KMS-11 (cell line): ENCODE measurements around the gene ITGB6.
A peak's percentile ranks its signal among the peaks of the same experiment; 100 is the strongest.

Experiments used
- H2AFZ ChIP-seq: fragments of 200-600 bp; sonication (generic); 2 replicates; pipeline ENCODE4 v1.6.1; 2016; ENCODE audit warnings: antibody characterized with exemption, mixed run types, low read depth
- H3K27ac ChIP-seq: fragments of 200-600 bp; sonication (generic); 2 replicates; pipeline ENCODE4 v1.6.1; 2016; ENCODE audit warnings: mild to moderate bottlenecking, mixed run types
- H3K27me3 ChIP-seq: fragments of 200-600 bp; sonication (generic); 2 replicates; pipeline ENCODE4 v1.6.1; 2017; ENCODE audit warnings: mild to moderate bottlenecking, low read depth, mixed run types, moderate library complexity; ENCODE audit not compliant: insufficient read depth
- H3K36me3 ChIP-seq: fragments of 200-600 bp; sonication (generic); 2 replicates; pipeline ENCODE4 v1.6.1; 2017; ENCODE audit warnings: mild to moderate bottlenecking, mixed run types; ENCODE audit not compliant: insufficient read depth
- H3K4me1 ChIP-seq: fragments of 200-600 bp; sonication (generic); 2 replicates; pipeline ENCODE4 v1.6.1; 2016; ENCODE audit warnings: mild to moderate bottlenecking, low read depth, mixed run types; ENCODE audit not compliant: poor library complexity, severe bottlenecking
- H3K4me2 ChIP-seq: fragments of 200-600 bp; sonication (generic); 2 replicates; pipeline ENCODE4 v1.7.0; 2016; ENCODE audit warnings: mild to moderate bottlenecking, mixed run types
- H3K4me3 ChIP-seq: fragments of 200-600 bp; sonication (generic); IDR thresholded peaks from 2 replicates; pipeline ENCODE4 v1.6.1; 2017; ENCODE audit warnings: low read depth, low read length, mixed read lengths; ENCODE audit not compliant: insufficient read depth
- H3K79me2 ChIP-seq: fragments of 200-600 bp; sonication (generic); 2 replicates; pipeline ENCODE4 v1.6.1; 2016; ENCODE audit warnings: low read depth, mixed run types; ENCODE audit not compliant: insufficient read depth
- H3K9ac ChIP-seq: fragments of 200-600 bp; sonication (generic); 2 replicates; pipeline ENCODE4 v1.6.1; 2016; ENCODE audit warnings: mild to moderate bottlenecking, mixed run types
- H4K20me1 ChIP-seq: fragments of 200-600 bp; sonication (generic); 2 replicates; pipeline ENCODE4 v1.6.1; 2016; ENCODE audit warnings: mild to moderate bottlenecking, mixed run types; ENCODE audit not compliant: insufficient read depth
- TF ChIP-seq, protein P1 (sequence below): fragments of 200-600 bp; sonication (generic); conservative IDR thresholded peaks from 2 replicates; pipeline ENCODE4 v1.6.1; 2017; ENCODE audit warnings: low read depth, mild to moderate bottlenecking, antibody characterized with exemption, low read length, moderate library complexity, mixed read lengths

The ITGB6 gene

DNA sequence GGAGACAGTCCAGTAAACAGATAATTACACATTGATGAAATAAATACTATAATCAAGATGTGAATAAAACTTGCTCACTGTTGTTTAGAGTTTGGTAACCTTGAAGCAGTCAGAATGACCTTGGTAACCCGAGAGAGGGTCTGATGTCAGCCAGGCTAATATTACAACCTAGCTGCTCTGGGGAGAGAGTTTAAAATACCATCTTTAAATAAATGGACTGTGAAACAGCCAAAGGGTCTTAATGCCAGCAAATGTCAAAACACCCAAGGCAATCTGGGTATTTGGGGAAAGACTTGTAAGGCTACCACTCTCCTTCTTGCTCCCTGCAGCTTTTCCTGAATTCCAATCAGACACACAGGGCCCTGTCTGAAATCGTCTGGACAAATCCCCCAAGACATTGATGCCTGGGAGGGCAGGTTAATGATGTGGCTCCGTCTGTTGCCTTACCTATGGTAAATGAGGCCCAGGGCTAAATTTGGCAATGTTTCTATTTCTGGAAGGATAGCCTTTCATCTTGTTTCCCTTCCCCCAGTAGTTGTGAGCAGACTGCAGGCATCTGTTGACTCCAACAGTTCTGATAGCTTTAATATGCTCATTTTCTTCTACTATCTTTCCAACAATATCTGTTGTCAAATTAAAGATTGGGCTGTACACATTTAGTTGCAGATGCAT, 43.0 kb upstream of the ITGB6 start:
- no peak overlapping the region for H3K27ac ChIP-seq
- H2AFZ ChIP-seq: 0 out of 2 replicates have a peak overlapping the region, but pooled peaks have one; percentile 13
- no peaks in the 10 kb centered on the region for H3K36me3 ChIP-seq
- no peak overlapping the region for H3K9ac ChIP-seq
- H3K4me3 ChIP-seq: no peak overlapping the region
- H3K4me1 ChIP-seq: peaks cover 17% of the 10 kb centered on the region
- TF ChIP-seq, protein P1, sequence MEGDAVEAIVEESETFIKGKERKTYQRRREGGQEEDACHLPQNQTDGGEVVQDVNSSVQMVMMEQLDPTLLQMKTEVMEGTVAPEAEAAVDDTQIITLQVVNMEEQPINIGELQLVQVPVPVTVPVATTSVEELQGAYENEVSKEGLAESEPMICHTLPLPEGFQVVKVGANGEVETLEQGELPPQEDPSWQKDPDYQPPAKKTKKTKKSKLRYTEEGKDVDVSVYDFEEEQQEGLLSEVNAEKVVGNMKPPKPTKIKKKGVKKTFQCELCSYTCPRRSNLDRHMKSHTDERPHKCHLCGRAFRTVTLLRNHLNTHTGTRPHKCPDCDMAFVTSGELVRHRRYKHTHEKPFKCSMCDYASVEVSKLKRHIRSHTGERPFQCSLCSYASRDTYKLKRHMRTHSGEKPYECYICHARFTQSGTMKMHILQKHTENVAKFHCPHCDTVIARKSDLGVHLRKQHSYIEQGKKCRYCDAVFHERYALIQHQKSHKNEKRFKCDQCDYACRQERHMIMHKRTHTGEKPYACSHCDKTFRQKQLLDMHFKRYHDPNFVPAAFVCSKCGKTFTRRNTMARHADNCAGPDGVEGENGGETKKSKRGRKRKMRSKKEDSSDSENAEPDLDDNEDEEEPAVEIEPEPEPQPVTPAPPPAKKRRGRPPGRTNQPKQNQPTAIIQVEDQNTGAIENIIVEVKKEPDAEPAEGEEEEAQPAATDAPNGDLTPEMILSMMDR: no peak
- no peaks in the 10 kb centered on the region for H3K27me3 ChIP-seq
- no peaks in the 10 kb centered on the region for H3K79me2 ChIP-seq
- no peaks in the 10 kb centered on the region for H4K20me1 ChIP-seq
- H3K4me2 ChIP-seq: peak overlapping the region; percentile 20

GRCh38 chr2:160241251-160242137, 41.4 kb upstream of the ITGB6 start:
- no peak overlapping the region for H3K4me3 ChIP-seq
- H3K27me3 ChIP-seq: no peaks in the 10 kb centered on the region
- TF ChIP-seq, protein P1: no peak
- no peak overlapping the region for H3K9ac ChIP-seq
- H3K27ac ChIP-seq: no peak overlapping the region
- no peak overlapping the region for H2AFZ ChIP-seq
- H3K4me1 ChIP-seq: peaks cover 17% of the 10 kb centered on the region
- H3K36me3 ChIP-seq: no peaks in the 10 kb centered on the region
- no peaks in the 10 kb centered on the region for H3K79me2 ChIP-seq
- no peaks in the 10 kb centered on the region for H4K20me1 ChIP-seq
- no peak overlapping the region for H3K4me2 ChIP-seq

- Histone ChIP-seq H3K27ac (no peak overlapping the region), H3K4me1 (peaks cover 17% of the 10 kb centered on the region), H4K20me1 (no peaks in the 10 kb centered on the region), H3K36me3 (no peaks in the 10 kb centered on the region), H3K4me2 (no peak overlapping the region), H3K4me3 (no peak overlapping the region), H2AFZ (no peak overlapping the region), H3K9ac (no peak overlapping the region), H3K27me3 (no peaks in the 10 kb centered on the region), H3K79me2 (no peaks in the 10 kb centered on the region)
- TF ChIP-seq, protein P1: no peak
These were observed 39.4 kb upstream of the ITGB6 start for GRCh38 chr2:160239436-160239835.

DNA sequence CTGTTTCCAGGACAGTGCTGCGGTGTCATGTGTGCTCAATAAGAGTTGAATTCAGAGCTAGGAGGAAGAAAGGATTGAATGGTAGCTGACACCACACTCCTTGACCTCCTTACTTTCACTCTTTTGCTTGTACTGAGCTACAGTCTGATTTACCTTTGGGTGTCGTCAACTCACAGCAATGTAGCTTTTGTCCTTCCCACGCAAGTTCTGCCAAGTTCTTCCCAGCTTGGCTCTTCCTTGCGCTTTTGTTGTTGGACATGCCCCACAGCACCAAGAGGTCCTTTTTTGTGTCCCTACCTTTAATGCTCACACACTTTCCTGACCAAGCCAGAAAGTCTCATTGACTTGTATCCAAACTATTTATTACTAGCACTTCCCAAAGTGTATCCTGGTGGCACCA, 38.3 kb upstream of the ITGB6 start:
- peaks cover 10% of the 10 kb centered on the region for H3K4me1 ChIP-seq
- TF ChIP-seq, protein P1: no peak
- H3K79me2 ChIP-seq: no peaks in the 10 kb centered on the region
- no peaks in the 10 kb centered on the region for H4K20me1 ChIP-seq
- no peaks in the 10 kb centered on the region for H3K36me3 ChIP-seq
- no peak overlapping the region for H3K27ac ChIP-seq
- H3K4me2 ChIP-seq: no peak overlapping the region
- H2AFZ ChIP-seq: no peak overlapping the region
- H3K9ac ChIP-seq: no peak overlapping the region
- no peak overlapping the region for H3K4me3 ChIP-seq
- no peaks in the 10 kb centered on the region for H3K27me3 ChIP-seq
